GM23338 (cell line): ENCODE measurements around the gene HTR7.

Source experiments
- CREB1 ChIP-seq: fragments of 250-450 bp; sonication (Bioruptor Pico); IDR thresholded peaks from 2 replicates; pipeline ENCODE4 v1.5.0; 2020; ENCODE audit warnings: low read depth, mild to moderate bottlenecking, moderate library complexity
- EZH2 ChIP-seq: fragments of 200-600 bp; sonication (generic); IDR thresholded peaks from one replicate; pipeline ENCODE4 v1.8.0; 2017; ENCODE audit warnings: antibody characterized with exemption, mild to moderate bottlenecking, low read depth; ENCODE audit not compliant: unreplicated experiment
- EZH2phosphoT487 ChIP-seq: fragments of 200-600 bp; sonication (generic); IDR thresholded peaks from one replicate; pipeline ENCODE4 v1.8.1; 2018; ENCODE audit warnings: antibody characterized with exemption; ENCODE audit not compliant: unreplicated experiment
- JUNB ChIP-seq: IDR thresholded peaks from one replicate; pipeline ENCODE4 v1.6.1; 2016; ENCODE audit warnings: antibody characterized with exemption; ENCODE audit not compliant: unreplicated experiment
- NANOG ChIP-seq: IDR thresholded peaks from 2 replicates; pipeline ENCODE4 v1.6.1; 2016; ENCODE audit warnings: antibody characterized with exemption, borderline replicate concordance
- POLR2AphosphoS5 ChIP-seq: IDR thresholded peaks from 2 replicates; pipeline ENCODE4 v1.6.1; 2016; ENCODE audit warnings: antibody characterized with exemption, low read depth
- STAT1 ChIP-seq: IDR thresholded peaks from one replicate; pipeline ENCODE4 v1.6.1; 2016; ENCODE audit warnings: antibody characterized with exemption; ENCODE audit not compliant: unreplicated experiment
- TF ChIP-seq, protein P1 (sequence below), 2 experiments: fragments of 200-600 bp in 1 of 2; sonication (generic) in 1 of 2; conservative IDR thresholded peaks; 2 replicates each; pipeline versions ENCODE4 v1.5.1 to v1.6.1; 2016 to 2017; ENCODE audit warnings: antibody characterized with exemption in 2 of 2, low read depth in 2 of 2, mild to moderate bottlenecking in 2 of 2, moderate library complexity in 1 of 2
- TF ChIP-seq, protein P2 (sequence below): IDR thresholded peaks from one replicate; pipeline ENCODE4 v1.6.1; 2018; ENCODE audit warnings: antibody characterized with exemption; ENCODE audit not compliant: unreplicated experiment
- TF ChIP-seq, protein P3 (sequence below): IDR thresholded peaks from 2 replicates; pipeline ENCODE4 v1.6.1; 2016; ENCODE audit warnings: antibody characterized with exemption

DNA sequence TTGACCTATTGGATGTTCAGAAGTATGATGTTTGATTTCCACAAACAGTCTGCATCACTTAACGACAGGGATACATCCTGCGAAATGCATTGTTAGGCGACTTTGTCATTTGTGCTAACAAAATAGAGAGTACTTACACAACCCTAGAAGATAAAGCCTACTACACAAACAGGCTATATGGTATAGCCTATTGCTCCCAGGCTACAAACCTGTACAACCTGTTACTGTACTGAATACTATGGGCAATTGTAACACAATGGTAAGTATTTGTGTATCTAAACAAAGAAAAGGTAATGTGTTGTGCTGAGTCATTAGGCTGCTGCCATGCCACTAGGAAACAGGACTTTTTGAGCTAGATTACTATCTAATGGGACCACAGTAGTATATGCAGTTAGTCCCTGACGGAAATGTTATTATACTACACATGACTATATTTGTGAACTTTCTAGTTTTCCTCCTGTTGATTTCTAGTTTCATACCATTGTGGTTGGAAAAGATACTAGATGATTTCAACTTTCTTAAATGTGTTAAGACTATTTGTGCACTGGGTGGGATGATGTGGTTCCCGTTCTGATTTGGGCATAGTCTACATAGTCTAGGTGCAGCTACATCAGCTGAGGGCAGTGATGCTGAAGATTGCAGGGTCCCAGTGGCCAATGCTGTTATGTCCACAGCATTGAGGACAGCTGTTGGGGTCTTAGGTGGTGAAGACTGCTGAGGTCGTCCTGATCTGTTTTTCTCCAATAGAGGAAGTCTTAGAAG, 161.7 kb downstream of the HTR7 start:
- TF ChIP-seq, protein P1, sequence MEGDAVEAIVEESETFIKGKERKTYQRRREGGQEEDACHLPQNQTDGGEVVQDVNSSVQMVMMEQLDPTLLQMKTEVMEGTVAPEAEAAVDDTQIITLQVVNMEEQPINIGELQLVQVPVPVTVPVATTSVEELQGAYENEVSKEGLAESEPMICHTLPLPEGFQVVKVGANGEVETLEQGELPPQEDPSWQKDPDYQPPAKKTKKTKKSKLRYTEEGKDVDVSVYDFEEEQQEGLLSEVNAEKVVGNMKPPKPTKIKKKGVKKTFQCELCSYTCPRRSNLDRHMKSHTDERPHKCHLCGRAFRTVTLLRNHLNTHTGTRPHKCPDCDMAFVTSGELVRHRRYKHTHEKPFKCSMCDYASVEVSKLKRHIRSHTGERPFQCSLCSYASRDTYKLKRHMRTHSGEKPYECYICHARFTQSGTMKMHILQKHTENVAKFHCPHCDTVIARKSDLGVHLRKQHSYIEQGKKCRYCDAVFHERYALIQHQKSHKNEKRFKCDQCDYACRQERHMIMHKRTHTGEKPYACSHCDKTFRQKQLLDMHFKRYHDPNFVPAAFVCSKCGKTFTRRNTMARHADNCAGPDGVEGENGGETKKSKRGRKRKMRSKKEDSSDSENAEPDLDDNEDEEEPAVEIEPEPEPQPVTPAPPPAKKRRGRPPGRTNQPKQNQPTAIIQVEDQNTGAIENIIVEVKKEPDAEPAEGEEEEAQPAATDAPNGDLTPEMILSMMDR (conservative IDR thresholded peaks at IDR 0.05; ENCODE audit: low read depth in 2 of 2), result no peak
- TF ChIP-seq, protein P2, sequence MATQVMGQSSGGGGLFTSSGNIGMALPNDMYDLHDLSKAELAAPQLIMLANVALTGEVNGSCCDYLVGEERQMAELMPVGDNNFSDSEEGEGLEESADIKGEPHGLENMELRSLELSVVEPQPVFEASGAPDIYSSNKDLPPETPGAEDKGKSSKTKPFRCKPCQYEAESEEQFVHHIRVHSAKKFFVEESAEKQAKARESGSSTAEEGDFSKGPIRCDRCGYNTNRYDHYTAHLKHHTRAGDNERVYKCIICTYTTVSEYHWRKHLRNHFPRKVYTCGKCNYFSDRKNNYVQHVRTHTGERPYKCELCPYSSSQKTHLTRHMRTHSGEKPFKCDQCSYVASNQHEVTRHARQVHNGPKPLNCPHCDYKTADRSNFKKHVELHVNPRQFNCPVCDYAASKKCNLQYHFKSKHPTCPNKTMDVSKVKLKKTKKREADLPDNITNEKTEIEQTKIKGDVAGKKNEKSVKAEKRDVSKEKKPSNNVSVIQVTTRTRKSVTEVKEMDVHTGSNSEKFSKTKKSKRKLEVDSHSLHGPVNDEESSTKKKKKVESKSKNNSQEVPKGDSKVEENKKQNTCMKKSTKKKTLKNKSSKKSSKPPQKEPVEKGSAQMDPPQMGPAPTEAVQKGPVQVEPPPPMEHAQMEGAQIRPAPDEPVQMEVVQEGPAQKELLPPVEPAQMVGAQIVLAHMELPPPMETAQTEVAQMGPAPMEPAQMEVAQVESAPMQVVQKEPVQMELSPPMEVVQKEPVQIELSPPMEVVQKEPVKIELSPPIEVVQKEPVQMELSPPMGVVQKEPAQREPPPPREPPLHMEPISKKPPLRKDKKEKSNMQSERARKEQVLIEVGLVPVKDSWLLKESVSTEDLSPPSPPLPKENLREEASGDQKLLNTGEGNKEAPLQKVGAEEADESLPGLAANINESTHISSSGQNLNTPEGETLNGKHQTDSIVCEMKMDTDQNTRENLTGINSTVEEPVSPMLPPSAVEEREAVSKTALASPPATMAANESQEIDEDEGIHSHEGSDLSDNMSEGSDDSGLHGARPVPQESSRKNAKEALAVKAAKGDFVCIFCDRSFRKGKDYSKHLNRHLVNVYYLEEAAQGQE, result no peak
- TF ChIP-seq POLR2AphosphoS5 (no peak), CREB1 (no peak), EZH2phosphoT487 (no peak), STAT1 (no peak), NANOG (no peak), EZH2 (no peak), JUNB (no peak)
- TF ChIP-seq, protein P3, sequence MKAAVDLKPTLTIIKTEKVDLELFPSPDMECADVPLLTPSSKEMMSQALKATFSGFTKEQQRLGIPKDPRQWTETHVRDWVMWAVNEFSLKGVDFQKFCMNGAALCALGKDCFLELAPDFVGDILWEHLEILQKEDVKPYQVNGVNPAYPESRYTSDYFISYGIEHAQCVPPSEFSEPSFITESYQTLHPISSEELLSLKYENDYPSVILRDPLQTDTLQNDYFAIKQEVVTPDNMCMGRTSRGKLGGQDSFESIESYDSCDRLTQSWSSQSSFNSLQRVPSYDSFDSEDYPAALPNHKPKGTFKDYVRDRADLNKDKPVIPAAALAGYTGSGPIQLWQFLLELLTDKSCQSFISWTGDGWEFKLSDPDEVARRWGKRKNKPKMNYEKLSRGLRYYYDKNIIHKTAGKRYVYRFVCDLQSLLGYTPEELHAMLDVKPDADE, result no peak
